NCI-H524 treated with DMSO at 0.1 percent for 48 hours (cell line): ENCODE measurements around the gene FRG2B.
"Not testable (repeated sequence)": the region's sequence is repeated elsewhere in the genome, so short reads cannot be mapped to it uniquely, and the experiment has no call there.

ENCODE experiments used
- DNase-seq: peaks from one replicate; lab custom pipeline; 2025; lab: John Stamatoyannopoulos, UW

The FRG2B gene

DNA sequence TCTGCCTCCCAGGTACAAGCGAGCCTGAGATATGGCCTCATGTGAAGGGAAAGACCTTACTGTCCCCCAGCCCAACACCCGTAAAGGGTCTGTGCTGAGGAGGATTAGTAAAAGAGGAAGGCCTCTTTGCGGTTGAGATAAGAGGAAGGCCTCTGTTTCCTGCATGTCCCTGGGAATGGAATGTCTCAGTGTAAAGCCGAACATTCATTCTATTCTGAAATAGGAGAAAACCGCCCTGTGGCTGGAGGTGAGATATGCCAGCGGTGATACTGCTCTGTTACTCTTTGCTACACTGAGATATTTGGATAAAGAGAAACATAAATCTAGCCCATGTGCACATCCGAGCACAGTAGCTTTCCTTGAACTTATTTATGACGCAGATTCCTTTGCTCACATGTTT, 26.7 kb downstream of the FRG2B start:
- DNase-seq, result not testable (repeated sequence)

DNA sequence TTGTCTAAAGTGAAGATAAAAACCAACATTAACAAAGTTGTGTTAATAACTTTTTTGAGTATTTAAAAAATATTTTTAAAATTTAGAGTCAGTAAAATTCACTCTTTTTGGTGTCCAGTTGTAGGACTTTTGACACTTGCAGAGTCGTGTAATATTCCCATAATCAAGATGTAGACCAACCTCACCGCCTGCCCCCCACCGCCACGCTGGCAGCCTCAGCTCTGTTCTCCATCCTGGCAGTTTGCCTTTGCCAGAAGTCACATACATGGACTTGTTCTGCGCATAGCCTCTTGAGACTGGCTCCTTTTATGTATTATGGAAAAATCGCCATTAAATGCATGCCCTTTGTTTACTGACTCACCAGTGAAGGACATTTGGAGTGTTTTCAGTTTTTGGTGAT, 33.9 kb downstream of the FRG2B start:
- no peak for DNase-seq

DNA sequence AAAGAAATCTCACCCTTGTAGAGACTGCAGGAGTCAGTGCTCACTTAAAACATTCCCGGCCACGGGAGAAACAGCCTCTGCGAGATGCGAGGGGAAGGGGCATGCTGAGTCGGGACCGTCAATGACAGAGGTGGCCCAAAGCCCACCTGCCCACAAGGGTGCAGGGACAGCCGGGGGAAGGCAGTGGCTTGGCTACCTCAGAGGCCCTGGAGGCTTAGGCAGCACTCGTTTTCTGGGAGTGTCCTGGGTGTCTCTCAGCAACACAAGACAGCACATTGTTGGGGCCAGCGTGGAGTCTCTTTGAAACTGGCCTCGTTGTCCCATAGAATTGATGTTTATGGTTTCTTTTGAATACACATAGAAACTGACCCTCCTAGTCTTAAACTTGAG, 35.6 kb downstream of the FRG2B start:
- no peak for DNase-seq

DNA sequence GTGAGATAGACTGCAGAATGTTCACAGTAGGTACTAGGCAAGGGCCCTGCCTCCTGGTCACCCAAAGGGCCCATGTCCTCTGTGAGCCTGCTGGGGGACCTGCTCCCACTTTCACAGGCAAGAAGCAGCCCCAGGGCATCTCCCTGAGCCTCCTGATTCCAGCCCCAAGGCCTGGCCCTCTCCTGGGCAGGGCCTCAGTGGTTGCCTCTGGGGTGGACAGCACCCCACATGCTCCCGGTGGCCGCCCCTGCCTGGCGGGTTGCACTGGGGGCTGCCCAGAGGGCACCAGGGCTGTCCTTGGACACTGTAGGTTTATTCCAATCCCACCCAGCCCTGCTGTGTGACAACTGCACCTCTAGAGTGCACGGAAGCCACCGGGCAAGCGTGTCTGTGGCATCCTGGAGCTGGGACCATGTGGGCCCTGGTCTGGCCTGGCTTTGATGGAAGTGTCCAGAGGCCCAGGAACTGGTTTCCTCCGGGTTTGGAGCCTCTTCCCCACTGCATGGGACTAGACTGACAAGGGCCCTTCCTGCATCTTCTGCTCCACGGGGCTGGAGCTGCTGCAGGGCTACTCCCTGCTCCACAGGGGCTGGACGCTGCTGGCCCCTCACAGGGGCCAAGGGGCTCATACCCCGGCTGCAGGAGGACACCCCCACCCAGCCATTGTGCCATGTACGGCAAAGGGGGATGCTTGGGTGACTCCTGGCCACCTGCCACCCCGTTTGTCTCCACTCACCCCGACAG, 36.2 kb downstream of the FRG2B start:
- DNase-seq, result no peak

DNA sequence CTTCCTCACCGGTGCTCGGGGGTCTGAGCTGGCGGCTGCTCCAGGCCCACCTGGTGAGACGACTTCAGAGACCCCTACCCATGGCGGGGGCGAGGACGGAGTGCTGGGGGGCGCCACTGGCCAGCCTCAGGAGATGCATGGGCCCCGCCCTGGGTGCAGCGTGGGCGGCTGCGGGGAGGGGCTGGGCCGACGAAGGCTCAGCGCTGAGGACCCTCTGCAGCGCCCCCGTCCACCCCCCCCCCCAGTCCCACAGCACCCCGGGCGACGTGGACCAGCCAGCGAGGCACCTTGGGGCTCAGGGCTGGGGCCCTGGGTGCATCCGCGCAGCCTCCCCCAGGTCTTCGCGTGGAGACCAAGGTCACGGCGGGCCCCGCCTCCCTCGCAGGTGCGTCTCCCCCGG, 49.6 kb downstream of the FRG2B start:
- DNase-seq, result not testable (repeated sequence)
